Measurements from ENCODE around the gene KDM7A.

- TF ChIP-seq CTCF (IDR thresholded peaks at IDR 0.05) (peak; percentile 53 to 94 (median 87)), POLR2A (IDR thresholded peaks at IDR 0.05) (peak; percentile 93 to 96 (median 94))
These were observed 1.3 kb downstream of the KDM7A start for GRCh38 chr7:140175221-140176121.
